ENCODE measurements around the gene ZBTB39.
"Not testable (repeated sequence)": the region's sequence is repeated elsewhere in the genome, so short reads cannot be mapped to it uniquely, and the experiment has no call there.

The ZBTB39 gene

GRCh38 chr12:56983386-56983785 is 23.0 kb downstream of the ZBTB39 start:
- no peak for DNase-seq
- H3K9me3 ChIP-seq (ENCODE audit: control extremely low read depth in 1 of 5, control insufficient read depth in 4 of 5, insufficient read depth in 2 of 5, low read depth in 1 of 5, low read length in 4 of 5) = no peaks in the 10 kb centered on the region
- no peaks in the 10 kb centered on the region for H3K27me3 ChIP-seq (replicated peaks in 2 of 5; ENCODE audit: control insufficient read depth in 4 of 5, insufficient read depth in 5 of 5, low read length in 4 of 5)
- ChIA-PET CTCF (no interaction called here), POLR2A (no interaction called here)
- H3K4me1 ChIP-seq (ENCODE audit: control extremely low read depth in 1 of 4, control insufficient read depth in 4 of 4, insufficient read depth in 4 of 4, low read length in 3 of 4) = peaks cover 0 to 19% (median 19%) of the 10 kb centered on the region in 4 experiments
- no peak overlapping the region for H3K27ac ChIP-seq (ENCODE audit: insufficient read depth in 1 of 2, low read depth in 1 of 2, low read length in 2 of 2, poor library complexity in 1 of 2, severe bottlenecking in 2 of 2)
- H3K4me3 ChIP-seq (ENCODE audit: control insufficient read depth in 1 of 7, extremely low read depth in 1 of 7, insufficient read depth in 4 of 7, low read depth in 2 of 7, low read length in 6 of 7) = no peak overlapping the region
- WGBS (ENCODE audit: insufficient coverage) = 100% methylated on average over 2 of the region's 4 CpGs
- H3K36me3 ChIP-seq (ENCODE audit: control insufficient read depth in 4 of 4, insufficient read depth in 4 of 4, low read length in 3 of 4) = no peaks in the 10 kb centered on the region

GRCh38 chr12:56982578-56983236 is 23.6 kb downstream of the ZBTB39 start:
- peaks cover 0 to 12% (median 12%) of the 10 kb centered on the region in 4 experiments for H3K4me1 ChIP-seq (ENCODE audit: control extremely low read depth in 1 of 4, control insufficient read depth in 4 of 4, insufficient read depth in 4 of 4, low read length in 3 of 4)
- H3K27me3 ChIP-seq (replicated peaks in 2 of 5; ENCODE audit: control insufficient read depth in 4 of 5, insufficient read depth in 5 of 5, low read length in 4 of 5); H3K27ac ChIP-seq (ENCODE audit: insufficient read depth in 1 of 2, low read depth in 1 of 2, low read length in 2 of 2, poor library complexity in 1 of 2, severe bottlenecking in 2 of 2); H3K4me3 ChIP-seq (ENCODE audit: control insufficient read depth in 1 of 7, extremely low read depth in 1 of 7, insufficient read depth in 4 of 7, low read depth in 2 of 7, low read length in 6 of 7); H3K36me3 ChIP-seq (ENCODE audit: control insufficient read depth in 4 of 4, insufficient read depth in 4 of 4, low read length in 3 of 4); POLR2A ChIA-PET; DNase-seq; H3K9me3 ChIP-seq (ENCODE audit: control extremely low read depth in 1 of 5, control insufficient read depth in 4 of 5, insufficient read depth in 2 of 5, low read depth in 1 of 5, low read length in 4 of 5); CTCF ChIA-PET: not testable (repeated sequence)
- 100% methylated on average over 2 of the region's 3 CpGs for WGBS (ENCODE audit: insufficient coverage)

- H3K4me1 ChIP-seq (ENCODE audit: control extremely low read depth in 1 of 4, control insufficient read depth in 4 of 4, insufficient read depth in 4 of 4, low read length in 3 of 4) = no peaks in the 10 kb centered on the region
- no peaks in the 10 kb centered on the region for H3K9me3 ChIP-seq (ENCODE audit: control extremely low read depth in 1 of 5, control insufficient read depth in 4 of 5, insufficient read depth in 2 of 5, low read depth in 1 of 5, low read length in 4 of 5)
- H3K4me3 ChIP-seq (ENCODE audit: control insufficient read depth in 1 of 7, extremely low read depth in 1 of 7, insufficient read depth in 4 of 7, low read depth in 2 of 7, low read length in 6 of 7) = no peak overlapping the region
- ChIA-PET POLR2A (no interaction called here), CTCF (interaction anchor here (0.6 to 1.1 kb wide), 3 partner anchors 21 to 140 kb away, joined by 3 read pairs; no protein-coding TSS in a partner anchor)
- H3K27me3 ChIP-seq (replicated peaks in 2 of 5; ENCODE audit: control insufficient read depth in 4 of 5, insufficient read depth in 5 of 5, low read length in 4 of 5) = no peaks in the 10 kb centered on the region
- 96% methylated on average over 3 of the region's 4 CpGs for WGBS (ENCODE audit: insufficient coverage)
- H3K36me3 ChIP-seq (ENCODE audit: control insufficient read depth in 4 of 4, insufficient read depth in 4 of 4, low read length in 3 of 4) = no peaks in the 10 kb centered on the region
- DNase-seq = no peak
- H3K27ac ChIP-seq (ENCODE audit: insufficient read depth in 1 of 2, low read depth in 1 of 2, low read length in 2 of 2, poor library complexity in 1 of 2, severe bottlenecking in 2 of 2) = no peak overlapping the region
Observed at GRCh38 chr12:56980941-56981530, 25.3 kb downstream of the ZBTB39 start.

- WGBS (ENCODE audit: insufficient coverage) = 100% methylated on average over 6 of the region's 6 CpGs
- POLR2A ChIA-PET = no interaction called here
- Histone ChIP-seq H3K27ac (ENCODE audit: insufficient read depth in 1 of 2, low read depth in 1 of 2, low read length in 2 of 2, poor library complexity in 1 of 2, severe bottlenecking in 2 of 2) (no peak overlapping the region), H3K4me3 (ENCODE audit: control insufficient read depth in 1 of 7, extremely low read depth in 1 of 7, insufficient read depth in 4 of 7, low read depth in 2 of 7, low read length in 6 of 7) (no peak overlapping the region), H3K9me3 (ENCODE audit: control extremely low read depth in 1 of 5, control insufficient read depth in 4 of 5, insufficient read depth in 2 of 5, low read depth in 1 of 5, low read length in 4 of 5) (no peaks in the 10 kb centered on the region), H3K36me3 (ENCODE audit: control insufficient read depth in 4 of 4, insufficient read depth in 4 of 4, low read length in 3 of 4) (no peaks in the 10 kb centered on the region), H3K27me3 (replicated peaks in 2 of 5; ENCODE audit: control insufficient read depth in 4 of 5, insufficient read depth in 5 of 5, low read length in 4 of 5) (no peaks in the 10 kb centered on the region), H3K4me1 (ENCODE audit: control extremely low read depth in 1 of 4, control insufficient read depth in 4 of 4, insufficient read depth in 4 of 4, low read length in 3 of 4) (no peaks in the 10 kb centered on the region)
- CTCF ChIA-PET = interaction anchor here (1.2 kb wide), 1 partner anchor 22 kb away, joined by 3 read pairs; no protein-coding TSS in a partner anchor
- no peak for DNase-seq
Observed at GRCh38 chr12:56980268-56980667, 26.1 kb downstream of the ZBTB39 start.

- WGBS (ENCODE audit: insufficient coverage) = 97% methylated on average over 3 of the region's 3 CpGs
- Histone ChIP-seq H3K4me1 (ENCODE audit: control extremely low read depth in 1 of 4, control insufficient read depth in 4 of 4, insufficient read depth in 4 of 4, low read length in 3 of 4) (no peaks in the 10 kb centered on the region), H3K36me3 (ENCODE audit: control insufficient read depth in 4 of 4, insufficient read depth in 4 of 4, low read length in 3 of 4) (no peaks in the 10 kb centered on the region), H3K27ac (ENCODE audit: insufficient read depth in 1 of 2, low read depth in 1 of 2, low read length in 2 of 2, poor library complexity in 1 of 2, severe bottlenecking in 2 of 2) (no peak overlapping the region), H3K27me3 (replicated peaks in 2 of 5; ENCODE audit: control insufficient read depth in 4 of 5, insufficient read depth in 5 of 5, low read length in 4 of 5) (no peaks in the 10 kb centered on the region), H3K4me3 (ENCODE audit: control insufficient read depth in 1 of 7, extremely low read depth in 1 of 7, insufficient read depth in 4 of 7, low read depth in 2 of 7, low read length in 6 of 7) (no peak overlapping the region), H3K9me3 (ENCODE audit: control extremely low read depth in 1 of 5, control insufficient read depth in 4 of 5, insufficient read depth in 2 of 5, low read depth in 1 of 5, low read length in 4 of 5) (no peaks in the 10 kb centered on the region)
- CTCF ChIA-PET = interaction anchor here (0.6 to 1.4 kb wide), 3 partner anchors 20 to 24 kb away, joined by 3 to 4 read pairs (median 3); no protein-coding TSS in a partner anchor
- POLR2A ChIA-PET = no interaction called here
- no peak for DNase-seq
Observed at GRCh38 chr12:56979628-56980027, 26.7 kb downstream of the ZBTB39 start.

GRCh38 chr12:56978397-56979138 is 27.8 kb downstream of the ZBTB39 start:
- Histone ChIP-seq H3K4me3 (ENCODE audit: control insufficient read depth in 1 of 7, extremely low read depth in 1 of 7, insufficient read depth in 4 of 7, low read depth in 2 of 7, low read length in 6 of 7) (no peak overlapping the region), H3K9me3 (ENCODE audit: control extremely low read depth in 1 of 5, control insufficient read depth in 4 of 5, insufficient read depth in 2 of 5, low read depth in 1 of 5, low read length in 4 of 5) (no peaks in the 10 kb centered on the region), H3K27me3 (replicated peaks in 2 of 5; ENCODE audit: control insufficient read depth in 4 of 5, insufficient read depth in 5 of 5, low read length in 4 of 5) (no peaks in the 10 kb centered on the region), H3K27ac (ENCODE audit: insufficient read depth in 1 of 2, low read depth in 1 of 2, low read length in 2 of 2, poor library complexity in 1 of 2, severe bottlenecking in 2 of 2) (no peak overlapping the region), H3K36me3 (ENCODE audit: control insufficient read depth in 4 of 4, insufficient read depth in 4 of 4, low read length in 3 of 4) (no peaks in the 10 kb centered on the region), H3K4me1 (ENCODE audit: control extremely low read depth in 1 of 4, control insufficient read depth in 4 of 4, insufficient read depth in 4 of 4, low read length in 3 of 4) (no peaks in the 10 kb centered on the region)
- POLR2A ChIA-PET = no interaction called here
- CTCF ChIA-PET = interaction anchor here (1.2 to 1.4 kb wide), 2 partner anchors 24 to 25 kb away, joined by 3 to 4 read pairs; no protein-coding TSS in a partner anchor
- WGBS (ENCODE audit: insufficient coverage) = 100% methylated on average over 3 of the region's 3 CpGs
- no peak for DNase-seq

- POLR2A ChIA-PET; DNase-seq; H3K27me3 ChIP-seq (replicated peaks in 2 of 5; ENCODE audit: control insufficient read depth in 4 of 5, insufficient read depth in 5 of 5, low read length in 4 of 5); H3K27ac ChIP-seq (ENCODE audit: insufficient read depth in 1 of 2, low read depth in 1 of 2, low read length in 2 of 2, poor library complexity in 1 of 2, severe bottlenecking in 2 of 2); H3K4me3 ChIP-seq (ENCODE audit: control insufficient read depth in 1 of 7, extremely low read depth in 1 of 7, insufficient read depth in 4 of 7, low read depth in 2 of 7, low read length in 6 of 7); CTCF ChIA-PET; H3K9me3 ChIP-seq (ENCODE audit: control extremely low read depth in 1 of 5, control insufficient read depth in 4 of 5, insufficient read depth in 2 of 5, low read depth in 1 of 5, low read length in 4 of 5); H3K36me3 ChIP-seq (ENCODE audit: control insufficient read depth in 4 of 4, insufficient read depth in 4 of 4, low read length in 3 of 4); H3K4me1 ChIP-seq (ENCODE audit: control extremely low read depth in 1 of 4, control insufficient read depth in 4 of 4, insufficient read depth in 4 of 4, low read length in 3 of 4): not testable (repeated sequence)
- WGBS (ENCODE audit: insufficient coverage) = 100% methylated on average over 1 of the region's 4 CpGs
Observed at GRCh38 chr12:56977361-56977760, 29.0 kb downstream of the ZBTB39 start.

All from common myeloid progenitor, CD34-positive (primary cell).